Ascending aorta (tissue), 2 donors: Measurements from ENCODE around the gene IFNA5. TPM values are rescaled to one million over a fixed set of nuclear protein-coding genes. Genes with fewer than 3 reads are reported as not detected.

Experiments used
- DNase-seq, 2 donors: peaks; one replicate each; pipeline ENCODE4 v3.0.0-alpha.2; 2019; ENCODE audit warnings: low spot score in 2 of 2
- H3K27ac ChIP-seq, 2 donors: fragments of 200-600 bp; sonication (generic); one replicate each; pipeline ENCODE4 v1.5.1; 2016 to 2017; ENCODE audit warnings: mild to moderate bottlenecking in 1 of 2
- H3K27me3 ChIP-seq: fragments of 200-600 bp; sonication (generic); one replicate; pipeline ENCODE4 v1.5.1; 2017
- H3K36me3 ChIP-seq, 2 donors: fragments of 200-600 bp; sonication (generic); one replicate each; pipeline ENCODE4 v1.5.1; 2016
- H3K4me1 ChIP-seq, 2 donors: fragments of 200-600 bp; sonication (generic); one replicate each; pipeline ENCODE4 v1.5.1; 2016 to 2017; ENCODE audit warnings: mild to moderate bottlenecking in 1 of 2
- H3K4me3 ChIP-seq, 2 donors: fragments of 200-600 bp; sonication (generic); one replicate each; pipeline ENCODE4 v1.5.1; 2016 to 2017; ENCODE audit warnings: mild to moderate bottlenecking in 1 of 2
- H3K9me3 ChIP-seq, 2 donors: fragments of 200-600 bp; sonication (generic); one replicate each; pipeline ENCODE4 v1.5.1; 2016
- intact Hi-C: fragments of 100-400 bp; cut with DNase I; formaldehyde crosslinking; loops from one replicate; pipeline ENCODE4 v1.15.1; 2023
- total RNA-seq: library from RNA; depleted of rRNA; stranded (reverse); fragments of >200 nt; gene quantifications from one replicate; pipeline ENCODE4 v1.1.0, GENCODE V29; 2016
- TF ChIP-seq, protein P1 (sequence below), 3 experiments: fragments of 200-600 bp in 2 of 3; fragments of 450-650 bp in 1 of 3; sonication (generic) in 2 of 3; IDR thresholded peaks; one replicate each; pipeline ENCODE4 v1.5.1; 2016 to 2019; ENCODE audit warnings: antibody characterized with exemption in 3 of 3, mild to moderate bottlenecking in 1 of 3, moderate library complexity in 1 of 3

The IFNA5 gene
- total RNA-seq, 1 donor from 2014 or later = 4.0 TPM

DNA sequence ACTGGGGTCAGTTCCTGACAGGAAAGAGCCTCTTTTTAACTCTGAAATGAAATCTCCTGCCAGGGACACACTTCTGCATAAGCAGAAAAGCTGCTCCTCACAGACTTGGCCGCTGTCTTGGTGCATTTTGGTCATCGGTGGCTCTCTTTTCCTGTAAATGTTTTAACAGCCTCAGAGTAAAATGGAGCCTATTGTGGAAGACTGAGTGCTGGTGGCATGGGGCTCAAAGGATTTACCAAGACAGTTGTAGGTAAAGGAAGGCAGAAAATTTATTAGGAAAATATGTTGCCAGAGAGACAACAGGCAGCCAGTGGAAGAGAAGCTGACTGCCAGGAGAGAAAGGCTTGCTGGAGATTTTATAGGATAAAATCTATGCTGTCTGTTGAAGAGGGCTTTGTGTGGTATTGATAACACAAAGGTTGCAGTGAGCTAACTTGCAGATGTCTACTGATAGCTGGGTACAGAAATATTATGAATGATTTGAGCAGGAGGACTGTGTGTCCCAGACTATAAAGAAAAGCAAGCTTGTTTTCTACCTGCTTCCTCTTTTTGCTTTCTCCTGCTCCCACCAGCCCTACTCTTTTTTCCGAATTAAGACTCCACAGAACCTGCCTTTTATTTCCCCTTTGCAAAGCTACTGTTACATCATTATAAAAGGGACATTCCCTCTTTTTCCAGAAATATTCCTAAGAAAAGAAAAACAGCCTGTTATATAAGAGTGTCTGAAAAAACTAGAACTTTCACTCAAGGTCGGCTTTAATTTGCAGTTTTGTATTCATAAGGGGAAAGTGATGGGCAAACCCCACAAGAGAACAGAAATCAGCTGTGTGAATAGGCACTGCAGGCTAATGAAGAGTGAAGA lies 37.4 kb downstream of the IFNA5 start:
- no peak for DNase-seq
- H3K4me1 ChIP-seq = no peaks in the 10 kb centered on the region
- no peaks in the 10 kb centered on the region for H3K9me3 ChIP-seq
- H3K4me3 ChIP-seq = no peak overlapping the region
- H3K27me3 ChIP-seq = no peaks in the 10 kb centered on the region
- H3K27ac ChIP-seq = no peak overlapping the region
- TF ChIP-seq, protein P1, sequence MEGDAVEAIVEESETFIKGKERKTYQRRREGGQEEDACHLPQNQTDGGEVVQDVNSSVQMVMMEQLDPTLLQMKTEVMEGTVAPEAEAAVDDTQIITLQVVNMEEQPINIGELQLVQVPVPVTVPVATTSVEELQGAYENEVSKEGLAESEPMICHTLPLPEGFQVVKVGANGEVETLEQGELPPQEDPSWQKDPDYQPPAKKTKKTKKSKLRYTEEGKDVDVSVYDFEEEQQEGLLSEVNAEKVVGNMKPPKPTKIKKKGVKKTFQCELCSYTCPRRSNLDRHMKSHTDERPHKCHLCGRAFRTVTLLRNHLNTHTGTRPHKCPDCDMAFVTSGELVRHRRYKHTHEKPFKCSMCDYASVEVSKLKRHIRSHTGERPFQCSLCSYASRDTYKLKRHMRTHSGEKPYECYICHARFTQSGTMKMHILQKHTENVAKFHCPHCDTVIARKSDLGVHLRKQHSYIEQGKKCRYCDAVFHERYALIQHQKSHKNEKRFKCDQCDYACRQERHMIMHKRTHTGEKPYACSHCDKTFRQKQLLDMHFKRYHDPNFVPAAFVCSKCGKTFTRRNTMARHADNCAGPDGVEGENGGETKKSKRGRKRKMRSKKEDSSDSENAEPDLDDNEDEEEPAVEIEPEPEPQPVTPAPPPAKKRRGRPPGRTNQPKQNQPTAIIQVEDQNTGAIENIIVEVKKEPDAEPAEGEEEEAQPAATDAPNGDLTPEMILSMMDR (IDR thresholded peaks at IDR 0.05) = no peak
- intact Hi-C loops = no loop called here
- no peaks in the 10 kb centered on the region for H3K36me3 ChIP-seq

DNA sequence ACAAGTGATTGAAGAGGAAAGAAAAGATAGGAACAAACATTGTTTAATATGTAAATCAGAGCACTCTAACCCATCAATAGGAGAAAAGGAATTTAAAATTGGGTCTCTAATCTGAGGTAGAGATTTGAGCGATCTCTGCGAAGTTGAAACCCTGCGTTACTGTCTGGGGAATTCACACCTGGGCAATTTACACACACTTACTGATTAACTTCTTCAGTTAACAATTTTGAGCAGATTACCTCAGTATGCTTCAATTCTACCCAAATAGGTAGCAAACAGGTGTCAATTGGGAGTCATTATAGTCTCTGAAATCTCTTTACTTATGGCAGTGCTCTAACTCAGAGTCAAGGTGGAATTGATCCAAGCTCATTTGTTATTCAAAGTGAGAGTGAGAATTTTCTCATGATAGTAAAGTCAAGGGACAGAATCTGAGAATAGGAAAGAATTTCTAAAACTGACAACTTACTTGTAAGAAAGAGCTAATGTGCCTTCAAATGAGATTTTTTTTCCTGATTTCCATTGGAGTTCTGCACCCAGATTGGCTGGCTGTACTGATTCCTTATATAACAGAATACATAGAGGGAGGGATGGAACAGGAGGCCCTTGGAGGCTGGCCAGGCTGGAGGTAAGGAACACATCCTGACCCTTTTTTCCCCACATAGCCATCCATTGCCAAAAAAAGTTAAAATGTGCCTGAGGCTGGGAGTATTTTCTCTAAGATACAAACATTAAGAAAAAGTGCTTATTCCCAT lies 38.2 kb downstream of the IFNA5 start:
- Histone ChIP-seq H3K27me3 (no peaks in the 10 kb centered on the region), H3K4me1 (no peaks in the 10 kb centered on the region), H3K9me3 (no peaks in the 10 kb centered on the region), H3K27ac (no peak overlapping the region), H3K4me3 (no peak overlapping the region), H3K36me3 (no peaks in the 10 kb centered on the region)
- TF ChIP-seq, protein P1 (IDR thresholded peaks at IDR 0.05) = no peak
- intact Hi-C loops = no loop called here
- DNase-seq = no peak

DNA sequence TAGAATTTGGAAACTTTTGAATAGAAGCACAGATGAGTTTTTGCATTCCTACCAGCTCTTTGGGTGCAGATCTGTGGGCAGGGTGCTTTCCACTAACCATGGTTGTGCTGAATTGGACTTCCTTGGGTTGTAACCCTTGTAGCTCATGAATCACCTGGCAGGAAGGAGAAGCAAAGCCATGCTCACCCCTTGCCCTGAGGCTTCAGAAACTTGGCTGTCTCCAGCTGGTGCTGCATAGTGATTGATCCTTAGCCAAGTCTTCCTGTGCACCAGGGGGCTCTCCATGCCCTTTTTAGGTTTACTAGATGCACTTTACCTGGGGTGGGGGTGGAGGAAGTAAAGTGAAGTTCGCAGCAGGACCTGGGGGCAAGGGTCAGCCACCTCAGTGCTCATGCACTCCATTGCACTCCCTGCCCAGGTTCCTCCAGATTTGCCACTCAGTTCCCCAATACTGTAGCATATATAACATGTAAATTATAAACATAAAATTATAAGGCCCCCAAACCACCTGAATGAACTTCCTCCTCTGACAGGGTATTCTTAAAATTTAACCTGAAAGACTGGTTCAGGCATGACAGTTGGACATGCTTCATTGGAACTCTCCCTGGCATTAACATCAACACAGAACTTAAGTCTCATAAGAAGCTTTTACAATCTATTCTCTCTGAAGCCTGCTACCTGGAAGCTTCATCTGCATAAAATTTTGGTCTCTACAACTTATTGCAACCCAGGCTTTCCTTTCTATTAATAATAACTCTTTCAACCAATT lies 39.5 kb downstream of the IFNA5 start:
- TF ChIP-seq, protein P1 (IDR thresholded peaks at IDR 0.05) = no peak
- DNase-seq = no peak
- no peaks in the 10 kb centered on the region for H3K27me3 ChIP-seq
- no peaks in the 10 kb centered on the region for H3K9me3 ChIP-seq
- no peaks in the 10 kb centered on the region for H3K4me1 ChIP-seq
- H3K4me3 ChIP-seq = no peak overlapping the region
- intact Hi-C loops = no loop called here
- H3K36me3 ChIP-seq = no peaks in the 10 kb centered on the region
- H3K27ac ChIP-seq = no peak overlapping the region

DNA sequence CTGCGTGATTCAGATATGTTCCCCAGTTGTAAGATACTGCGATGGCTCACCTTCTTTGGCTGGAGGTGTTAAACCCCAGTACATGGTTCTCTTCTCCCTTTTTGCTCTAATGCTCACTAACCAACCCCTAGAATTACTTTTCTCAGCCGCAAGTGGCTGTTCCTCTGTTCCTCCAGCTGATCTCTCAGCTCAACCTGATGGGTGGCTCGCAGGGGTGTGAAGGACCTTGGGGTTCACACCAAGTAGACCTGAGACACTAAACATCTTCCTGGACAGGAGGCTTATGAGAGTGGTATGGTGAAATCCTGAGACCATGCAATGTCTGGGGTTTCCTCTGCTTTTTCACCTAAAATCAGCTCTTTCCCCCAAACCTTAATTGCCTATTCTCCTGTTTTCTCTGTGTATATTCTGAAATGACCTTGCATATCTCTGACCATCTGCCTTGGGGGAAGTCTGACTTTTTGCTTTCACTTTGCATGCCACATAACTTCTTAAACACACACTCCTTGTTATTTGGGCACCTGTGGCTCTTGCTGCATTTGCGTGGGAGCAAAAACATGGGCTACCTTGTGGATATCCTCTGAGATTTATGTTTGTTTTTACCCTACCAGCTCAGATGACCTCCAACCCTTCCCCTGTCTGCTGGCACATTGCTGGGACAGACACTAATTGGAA lies 49.4 kb downstream of the IFNA5 start:
- Histone ChIP-seq H3K27me3 (no peaks in the 10 kb centered on the region), H3K9me3 (no peaks in the 10 kb centered on the region), H3K36me3 (no peaks in the 10 kb centered on the region), H3K4me1 (no peaks in the 10 kb centered on the region), H3K4me3 (no peak overlapping the region), H3K27ac (no peak overlapping the region)
- TF ChIP-seq, protein P1 (IDR thresholded peaks at IDR 0.05) = no peak
- intact Hi-C loops = no loop called here
- no peak for DNase-seq

Other genes with a start within 250 kb of the IFNA5 start
- gene IFNB1, start 227.4 kb downstream of the IFNA5 start, total RNA-seq = not detected
- gene IFNW1, start 163.5 kb downstream of the IFNA5 start, total RNA-seq = not detected
- gene IFNA21, start 138.7 kb downstream of the IFNA5 start, total RNA-seq = not detected
- not detected for gene IFNA4, start 117.7 kb downstream of the IFNA5 start, total RNA-seq
- gene IFNA7, start 103.1 kb downstream of the IFNA5 start, total RNA-seq = not detected
- gene IFNA10, start 98.2 kb downstream of the IFNA5 start, total RNA-seq = not detected
- not detected for gene IFNA16, start 88.0 kb downstream of the IFNA5 start, total RNA-seq
- gene IFNA17, start 77.1 kb downstream of the IFNA5 start, total RNA-seq = not detected
- not detected for gene IFNA14, start 65.3 kb downstream of the IFNA5 start, total RNA-seq
- 6.4 TPM for gene KLHL9, start 30.1 kb upstream of the IFNA5 start, total RNA-seq
- not detected for gene IFNA6, start 45.6 kb upstream of the IFNA5 start, total RNA-seq
- gene IFNA13, start 62.7 kb upstream of the IFNA5 start, total RNA-seq = not detected
- gene IFNA2, start 80.1 kb upstream of the IFNA5 start, total RNA-seq = not detected
- not detected for gene IFNA8, start 103.8 kb upstream of the IFNA5 start, total RNA-seq
- not detected for gene IFNA1, start 135.1 kb upstream of the IFNA5 start, total RNA-seq
- not detected for gene IFNE, start 177.0 kb upstream of the IFNA5 start, total RNA-seq